HepG2 (cell line): ENCODE results near the gene DUS2. TPM values are rescaled to one million over a fixed set of nuclear protein-coding genes. Genes with fewer than 3 reads are reported as not detected.

Source experiments
- AHR ChIP-seq: IDR thresholded peaks from 2 replicates; pipeline ENCODE4 v1.6.1; 2018; ENCODE audit warnings: missing genetic modification reagents, missing compliant biosample characterization
- ARNT2 ChIP-seq: sonication (generic); formaldehyde crosslinking; IDR thresholded peaks from 2 replicates; pipeline ENCODE4 v1.8.0; 2022; ENCODE audit warnings: mild to moderate bottlenecking, low read depth, missing genetic modification reagents, moderate library complexity
- CBX1 ChIP-seq: IDR thresholded peaks from one replicate; pipeline ENCODE4 v1.6.1; 2016; ENCODE audit warnings: antibody characterized with exemption, low read depth
- E2F2 ChIP-seq: sonication (generic); formaldehyde crosslinking; IDR thresholded peaks from 2 replicates; pipeline ENCODE4 v1.4.0; 2020; ENCODE audit warnings: missing genetic modification reagents, borderline replicate concordance
- GZF1 ChIP-seq: sonication (generic); formaldehyde crosslinking; IDR thresholded peaks from 2 replicates; pipeline ENCODE4 v1.5.1; 2020; ENCODE audit warnings: mild to moderate bottlenecking, missing genetic modification reagents
- HMGA1 ChIP-seq: sonication (generic); formaldehyde crosslinking; conservative IDR thresholded peaks from 2 replicates; pipeline ENCODE4 v1.4.0; 2020; ENCODE audit warnings: missing genetic modification reagents
- MATR3 ChIP-seq: sonication (generic); formaldehyde crosslinking; IDR thresholded peaks from 2 replicates; pipeline ENCODE4 v1.4.0; 2020; ENCODE audit warnings: missing genetic modification reagents
- MIER3 ChIP-seq: IDR thresholded peaks from 2 replicates; pipeline ENCODE4 v1.6.1; 2016; ENCODE audit warnings: missing compliant biosample characterization, borderline replicate concordance
- MNT ChIP-seq: fragments of 450-650 bp; IDR thresholded peaks from 2 replicates; pipeline ENCODE4 v1.6.1; 2016
- NFE2L1 ChIP-seq: sonication (generic); formaldehyde crosslinking; IDR thresholded peaks from 2 replicates; pipeline ENCODE4 v1.4.0; 2020; ENCODE audit warnings: missing genetic modification reagents, mild to moderate bottlenecking, borderline replicate concordance
- PTBP1 ChIP-seq: fragments of 200-400 bp; formaldehyde crosslinking; IDR thresholded peaks from 2 replicates; pipeline ENCODE4 v1.6.1; 2018; ENCODE audit warnings: low read length, low read depth; ENCODE audit not compliant: poor library complexity, severe bottlenecking
- RFX1 ChIP-seq: fragments of 450-650 bp; IDR thresholded peaks from 2 replicates; pipeline ENCODE4 v1.6.1; 2017
- RFXANK ChIP-seq: IDR thresholded peaks from 2 replicates; pipeline ENCODE4 v1.6.1; 2016
- RXRA ChIP-seq: sonication (generic); formaldehyde crosslinking; IDR thresholded peaks from 2 replicates; pipeline ENCODE4 v1.5.1; 2020; ENCODE audit warnings: missing genetic modification reagents
- TBL1XR1 ChIP-seq: fragments of 150-350 bp; IDR thresholded peaks from 2 replicates; pipeline ENCODE4 v1.6.1; 2014; ENCODE audit warnings: borderline replicate concordance, low read length; ENCODE audit not compliant: partially characterized antibody
- TCF7 ChIP-seq: sonication (generic); IDR thresholded peaks from 2 replicates; pipeline ENCODE4 v1.6.1; 2016; ENCODE audit warnings: antibody characterized with exemption, low read depth
- THAP7 ChIP-seq: sonication (generic); formaldehyde crosslinking; IDR thresholded peaks from 2 replicates; pipeline ENCODE4 v1.8.1; 2023; ENCODE audit warnings: mild to moderate bottlenecking, missing genetic modification reagents
- ZBTB20 ChIP-seq: sonication (generic); formaldehyde crosslinking; IDR thresholded peaks from 2 replicates; pipeline ENCODE4 v1.8.1; 2023; ENCODE audit warnings: missing genetic modification reagents, low read depth, mild to moderate bottlenecking, borderline replicate concordance
- ZFP36 ChIP-seq: fragments of 150-350 bp; IDR thresholded peaks from 2 replicates; pipeline ENCODE4 v1.6.1; 2018; ENCODE audit warnings: borderline replicate concordance, low read length, low read depth; ENCODE audit not compliant: partially characterized antibody
- ZNF260 ChIP-seq: sonication (generic); formaldehyde crosslinking; IDR thresholded peaks from 2 replicates; pipeline ENCODE4 v1.4.0; 2020; ENCODE audit warnings: missing genetic modification reagents, low read depth, mild to moderate bottlenecking, borderline replicate concordance
- ZNF276 ChIP-seq: sonication (generic); formaldehyde crosslinking; IDR thresholded peaks from 2 replicates; pipeline ENCODE4 v1.4.0; 2020; ENCODE audit warnings: mild to moderate bottlenecking, low read depth, missing genetic modification reagents
- ZNF510 ChIP-seq: sonication (generic); formaldehyde crosslinking; IDR thresholded peaks from 2 replicates; pipeline ENCODE4 v1.4.0; 2020; ENCODE audit warnings: low read depth, mild to moderate bottlenecking, missing genetic modification reagents
- ZNF619 ChIP-seq: sonication (generic); formaldehyde crosslinking; IDR thresholded peaks from 2 replicates; pipeline ENCODE4 v1.4.0; 2020; ENCODE audit warnings: mild to moderate bottlenecking, missing genetic modification reagents
- ZNF773 ChIP-seq: sonication (generic); formaldehyde crosslinking; IDR thresholded peaks from 2 replicates; pipeline ENCODE4 v1.4.0; 2020; ENCODE audit warnings: missing genetic modification reagents, borderline replicate concordance
- ZNF776 ChIP-seq: sonication (generic); formaldehyde crosslinking; IDR thresholded peaks from 2 replicates; pipeline ENCODE4 v1.4.0; 2020; ENCODE audit warnings: mild to moderate bottlenecking, missing genetic modification reagents
- polyA plus RNA-seq, 8 experiments: library from polyadenylated mRNA; depleted of rRNA in 3 of 8; stranded (reverse) in 7 of 8; unstranded in 1 of 8; fragments of >200 nt; fragmentation: Illumina TruSeq in 4 of 8; extraction: Trizol in 4 of 8; gene quantifications; 2 replicates each; pipeline versions ENCODE4 v1.2.1 to v1.2.3, GENCODE V29; 2011 to 2016; ENCODE audit warnings: low read depth in 4 of 8, missing spikeins in 1 of 8, mixed read lengths in 1 of 8; ENCODE audit not compliant: insufficient read depth in 1 of 8
- total RNA-seq, 5 experiments: library from RNA; depleted of rRNA; stranded (reverse); fragments of >200 nt; fragmentation: Illumina TruSeq; extraction: Trizol; gene quantifications; 2 replicates each; pipeline ENCODE4 v1.2.3, GENCODE V29; 2016; ENCODE audit warnings: low read depth in 1 of 5

Gene DUS2
- total and polyA plus RNA-seq, 2 of the 13 experiments (the other 11 are each of a cell fraction or from before 2014, with no cell fraction given), result 17.8 to 25.1 TPM

GRCh38 chr16:68022728-68023537, at the start of gene DUS2, which contains the start of gene DDX28 (continued):
- TF ChIP-seq ZNF276 (CRISPR knock-in tag) (no peak), MNT (peak; percentile 50), ZNF773 (CRISPR knock-in tag) (peak; percentile 76; the same call in 1 of the 2 replicates), PTBP1 (no peak), THAP7 (CRISPR knock-in tag) (peak; percentile 97; the same call in 1 of the 2 replicates), MIER3 (peak; percentile 94), ZNF776 (peak; percentile 90), MATR3 (CRISPR knock-in tag) (no peak), CBX1 (peak; percentile 67), ZFP36 (no peak), RXRA (peak; percentile 89), ARNT2 (CRISPR knock-in tag) (no peak), ZNF260 (no peak), TCF7 (no peak), ZNF619 (peak; percentile 59; the same call in 1 of the 2 replicates), NFE2L1 (CRISPR knock-in tag) (no peak), TBL1XR1 (peak; percentile 52), GZF1 (CRISPR knock-in tag) (no peak), HMGA1 (CRISPR knock-in tag) (no peak), E2F2 (CRISPR knock-in tag) (no peak; the same call in 1 of the 2 replicates), ZBTB20 (CRISPR knock-in tag) (no peak), ZNF510 (no peak), RFXANK (peak; percentile 72; the same call in 1 of the 2 replicates), RFX1 (no peak), AHR (CRISPR knock-in tag) (peak; percentile 98)
